HEK293T (cell line): ENCODE results near the gene LTBP2.

Experiments used
- ARNT ChIP-seq: fragments of 450-650 bp; IDR thresholded peaks from 2 replicates; pipeline ENCODE4 v1.6.1; 2017; ENCODE audit warnings: mild to moderate bottlenecking
- BHLHE40 ChIP-seq: fragments of 450-650 bp; IDR thresholded peaks from 2 replicates; pipeline ENCODE4 v1.6.1; 2016; ENCODE audit warnings: mild to moderate bottlenecking, moderate library complexity, borderline replicate concordance
- CTBP1 ChIP-seq: fragments of 450-650 bp; IDR thresholded peaks from 2 replicates; pipeline ENCODE4 v1.6.1; 2016; ENCODE audit warnings: borderline replicate concordance
- FOXA1 ChIP-seq: fragments of 450-650 bp; IDR thresholded peaks from 2 replicates; pipeline ENCODE4 v1.6.1; 2016; ENCODE audit warnings: mild to moderate bottlenecking
- FOXK2 ChIP-seq: fragments of 450-650 bp; IDR thresholded peaks from 2 replicates; pipeline ENCODE4 v1.6.1; 2016; ENCODE audit warnings: mild to moderate bottlenecking
- HDGF ChIP-seq: fragments of 450-650 bp; IDR thresholded peaks from 2 replicates; pipeline ENCODE4 v1.6.1; 2017; ENCODE audit warnings: antibody characterized with exemption, borderline replicate concordance
- LEF1 ChIP-seq: fragments of 450-650 bp; IDR thresholded peaks from 2 replicates; pipeline ENCODE4 v1.6.1; 2017; ENCODE audit warnings: mild to moderate bottlenecking, borderline replicate concordance
- SP1 ChIP-seq: fragments of 450-650 bp; IDR thresholded peaks from 2 replicates; pipeline ENCODE4 v1.6.1; 2017
- SUZ12 ChIP-seq: fragments of 450-650 bp; IDR thresholded peaks from 2 replicates; pipeline ENCODE4 v1.6.1; 2016; ENCODE audit warnings: mild to moderate bottlenecking
- TARDBP ChIP-seq: fragments of 450-650 bp; IDR thresholded peaks from 2 replicates; pipeline ENCODE4 v1.6.1; 2016
- ZNF384 ChIP-seq: fragments of 450-650 bp; IDR thresholded peaks from 2 replicates; pipeline ENCODE4 v1.6.1; 2016

DNA sequence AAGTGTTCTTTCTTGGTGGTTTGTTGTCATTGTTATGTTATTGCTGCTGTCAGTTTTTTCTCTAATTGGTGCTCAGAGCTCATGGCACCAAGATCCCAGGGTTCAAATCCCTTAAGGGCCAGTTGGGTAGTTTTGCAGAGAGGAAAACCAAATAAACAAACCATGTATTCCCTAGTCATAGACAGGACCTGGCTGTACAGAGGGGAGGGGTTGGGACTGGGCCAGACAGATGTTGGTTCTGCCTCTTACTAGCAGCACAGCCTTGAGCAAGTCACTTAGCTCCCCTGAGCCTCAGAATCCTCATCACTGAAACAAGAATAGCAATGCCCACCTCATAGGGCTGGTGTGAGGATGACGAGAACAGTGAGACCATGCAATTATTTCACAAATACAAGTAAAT is 53.4 kb downstream of the LTBP2 start:
- TF ChIP-seq SP1 (no peak), HDGF (no peak), SUZ12 (no peak), BHLHE40 (no peak), TARDBP (no peak), FOXA1 (no peak), CTBP1 (no peak), LEF1 (no peak), FOXK2 (no peak), ARNT (no peak), ZNF384 (no peak)
